T-cell (primary cell): Measurements from ENCODE around the gene SLC30A7. TPM values are rescaled to one million over a fixed set of nuclear protein-coding genes. Genes with fewer than 3 reads are reported as not detected.
"Not testable (repeated sequence)": the region's sequence is repeated elsewhere in the genome, so short reads cannot be mapped to it uniquely, and the experiment has no call there.

Experiments
- ATAC-seq, 4 experiments: fragments of 200-7000 bp in 3 of 4; fragments of 150-1000 bp in 1 of 4; cut with Tn5 transposase; replicated peaks in 1 of 4; 1 replicate in 3 of 4; 2 replicates in 1 of 4; pipeline ENCODE4 v1.10.0; 2021; ENCODE audit warnings: moderate library complexity in 3 of 4, mild to moderate bottlenecking in 2 of 4, moderate number of reproducible peaks in 1 of 4
- CTCF ChIA-PET, 2 donors: fragments of 300-600 bp; sonication (Branson Sonifier 250); formaldehyde crosslinking; loops; one replicate each; lab custom pipeline; 2022; ENCODE audit warnings: antibody characterized with exemption in 2 of 2; lab: Charles Lee
- POLR2A ChIA-PET, 2 donors: fragments of 300-600 bp; sonication (Branson Sonifier 250); formaldehyde crosslinking; loops; one replicate each; lab custom pipeline; 2022; ENCODE audit warnings: antibody characterized with exemption in 2 of 2; lab: Charles Lee
- DNase-seq, 35 experiments: peaks; one replicate each; pipeline versions ENCODE4 v3.0.0 to v3.0.0-alpha.2; 2013 to 2023
- H3K27ac ChIP-seq: one replicate; pipeline ENCODE4 v1.5.1; 2013; ENCODE audit warnings: low read length
- H3K27me3 ChIP-seq, 2 experiments: replicated peaks in 1 of 2; 1 replicate in 1 of 2; 2 replicates in 1 of 2; pipeline versions ENCODE4 v1.6.1 to v1.7.0; 2013; ENCODE audit warnings: low read length in 1 of 2, mixed read lengths in 1 of 2; ENCODE audit not compliant: control insufficient read depth in 2 of 2, insufficient read depth in 2 of 2; ENCODE audit errors: extremely low read depth in 1 of 2
- H3K36me3 ChIP-seq, 2 donors: 1 replicate in 1 of 2; 2 replicates in 1 of 2; pipeline versions ENCODE4 v1.6.1 to v1.7.0; 2013; ENCODE audit warnings: low read length in 1 of 2; ENCODE audit not compliant: control insufficient read depth in 2 of 2, insufficient read depth in 1 of 2; ENCODE audit errors: extremely low read depth in 1 of 2
- H3K4me1 ChIP-seq, 2 experiments: 1 replicate in 1 of 2; 2 replicates in 1 of 2; pipeline versions ENCODE4 v1.6.1 to v1.7.0; 2013; ENCODE audit warnings: low read length in 2 of 2, mixed read lengths in 1 of 2; ENCODE audit not compliant: insufficient read depth in 2 of 2, control insufficient read depth in 1 of 2; ENCODE audit errors: extremely low read depth in 1 of 2
- H3K4me3 ChIP-seq, 2 donors: 1 replicate in 1 of 2; 2 replicates in 1 of 2; pipeline versions ENCODE4 v1.5.1 to v1.7.0; 2013; ENCODE audit warnings: mild to moderate bottlenecking in 2 of 2, low read length in 1 of 2, moderate library complexity in 1 of 2; ENCODE audit not compliant: control insufficient read depth in 1 of 2; ENCODE audit errors: extremely low read depth in 1 of 2
- H3K9me3 ChIP-seq: 2 replicates; pipeline ENCODE4 v1.7.0; 2013
- H3K27ac Mint-ChIP-seq, 2 donors: one replicate each; pipeline ENCODE4 v1.8.0; 2020 to 2021; ENCODE audit warnings: mild to moderate bottlenecking in 2 of 2, mixed read lengths in 2 of 2
- H3K27me3 Mint-ChIP-seq, 2 donors: one replicate each; pipeline ENCODE4 v1.8.0; 2021 to 2022; ENCODE audit warnings: mixed read lengths in 2 of 2
- H3K36me3 Mint-ChIP-seq: one replicate; pipeline ENCODE4 v1.8.0; 2021; ENCODE audit warnings: mixed read lengths
- H3K4me1 Mint-ChIP-seq, 3 donors: one replicate each; pipeline ENCODE4 v1.8.0; 2020 to 2022; ENCODE audit warnings: mixed read lengths in 3 of 3, mild to moderate bottlenecking in 1 of 3
- H3K4me3 Mint-ChIP-seq, 3 donors: one replicate each; pipeline ENCODE4 v1.8.0; 2020 to 2022; ENCODE audit warnings: mild to moderate bottlenecking in 3 of 3, mixed read lengths in 3 of 3, moderate library complexity in 3 of 3
- H3K9me3 Mint-ChIP-seq, 3 donors: one replicate each; pipeline ENCODE4 v1.8.0; 2020 to 2022; ENCODE audit warnings: mixed read lengths in 3 of 3
- WGBS: methylation state at CpG from one replicate; pipeline ENCODE4 v1.1.5; 2013; ENCODE audit warnings: missing lambda C conversion rate; ENCODE audit not compliant: insufficient coverage; 5-methylcytosine and 5-hydroxymethylcytosine counted together
- total RNA-seq, 35 experiments: library from RNA in 6 of 35; stranded (reverse) in 6 of 35; fragments of 120-200 nt in 1 of 35; gene quantifications; one replicate each; pipeline versions ENCODE4 v1.2.1 to v1.2.4 and lab custom pipeline; 2013 to 2026

Gene SLC30A7, protein sequence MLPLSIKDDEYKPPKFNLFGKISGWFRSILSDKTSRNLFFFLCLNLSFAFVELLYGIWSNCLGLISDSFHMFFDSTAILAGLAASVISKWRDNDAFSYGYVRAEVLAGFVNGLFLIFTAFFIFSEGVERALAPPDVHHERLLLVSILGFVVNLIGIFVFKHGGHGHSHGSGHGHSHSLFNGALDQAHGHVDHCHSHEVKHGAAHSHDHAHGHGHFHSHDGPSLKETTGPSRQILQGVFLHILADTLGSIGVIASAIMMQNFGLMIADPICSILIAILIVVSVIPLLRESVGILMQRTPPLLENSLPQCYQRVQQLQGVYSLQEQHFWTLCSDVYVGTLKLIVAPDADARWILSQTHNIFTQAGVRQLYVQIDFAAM
- 10 to 100 TPM; 28.8 to 44.1 (median 36.9) TPM for total RNA-seq
- total RNA-seq (2013): 39.0 TPM
- total RNA-seq (lab: John Stamatoyannopoulos, UW): 45.3 to 296 (median 127) reads per million in 29 experiments

DNA sequence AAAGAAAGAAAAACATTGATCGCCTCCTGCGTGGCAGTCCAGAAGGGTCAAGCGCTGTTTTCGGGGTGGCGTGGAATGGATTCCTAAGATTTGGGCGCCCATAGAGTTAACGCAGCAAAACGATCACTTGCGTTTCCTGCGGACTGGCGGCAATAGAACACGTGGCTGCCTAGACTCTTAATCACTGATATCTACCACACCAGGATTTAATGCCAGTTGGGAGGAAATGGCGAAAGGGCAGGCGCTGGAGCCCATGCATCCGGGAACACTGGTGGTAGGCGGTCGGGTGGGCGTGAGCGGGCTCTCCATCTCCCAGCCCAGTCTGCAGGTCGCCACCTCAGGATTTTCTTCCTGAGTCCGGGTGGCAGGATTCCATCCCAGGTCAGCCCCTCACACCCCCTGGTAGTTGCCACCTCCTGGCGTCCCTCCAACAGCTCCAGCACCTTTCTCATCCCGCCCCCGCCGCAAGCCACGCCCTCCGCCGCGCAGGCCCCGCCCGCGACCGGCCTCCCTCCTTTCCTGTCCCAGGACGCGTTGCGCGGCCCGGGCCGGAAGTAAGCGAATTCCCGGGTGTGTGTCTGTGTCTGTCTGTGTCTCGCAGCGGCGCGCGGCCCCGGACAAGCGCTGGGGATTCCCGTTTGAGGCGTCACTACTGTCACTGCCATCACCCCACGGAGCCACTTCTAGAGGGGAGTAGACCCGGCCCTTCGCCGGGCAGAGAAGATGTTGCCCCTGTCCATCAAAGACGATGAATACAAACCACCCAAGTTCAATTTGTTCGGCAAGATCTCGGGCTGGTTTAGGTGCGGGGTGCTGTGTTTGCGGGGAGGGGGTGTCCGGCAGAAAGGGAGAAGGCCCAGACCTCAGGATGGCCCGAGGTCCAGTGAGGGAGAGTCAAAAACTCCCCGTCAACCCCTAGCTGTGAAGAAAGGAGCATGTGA is at the start of gene SLC30A7:
SLC30A7 (plus strand) TSS at position 551 of the 941 bp plus-strand sequence; CDS start at position 724, 173 bp downstream.
- H3K4me1 Mint-ChIP-seq: peaks cover 47 to 57% (median 55%) of the 10 kb centered on the region in 3 donors
- ChIA-PET POLR2A (interaction anchor here (0.5 to 1.8 kb wide), 14 partner anchors 11 to 543 kb away, joined by 3 to 7 read pairs (median 3); no protein-coding TSS in a partner anchor), CTCF (interaction anchor here (0.6 to 2.1 kb wide), 8 partner anchors 27 to 922 kb away, joined by 3 to 10 read pairs (median 4); no protein-coding TSS in a partner anchor)
- H3K9me3 ChIP-seq: no peaks in the 10 kb centered on the region
- peak within 1 kb of the TSS; percentile 99 for H3K27ac Mint-ChIP-seq
- peak; percentile 91 to 98 (median 95) for DNase-seq
- no peaks in the 10 kb centered on the region for H3K9me3 Mint-ChIP-seq
- H3K27me3 Mint-ChIP-seq: no peaks in the 10 kb centered on the region
- H3K4me3 ChIP-seq: peak within 1 kb of the TSS; percentile 87 to 99
- H3K27ac ChIP-seq: peak within 1 kb of the TSS; percentile 98
- H3K36me3 ChIP-seq: peaks cover 5 to 12% of the 10 kb centered on the region in 2 donors
- whole genome bisulfite sequencing: under 1% methylated on average over 49 of the region's 62 CpGs
- peak within 1 kb of the TSS; percentile 99 to 100 (median 100) for H3K4me3 Mint-ChIP-seq
- peak; percentile 83 to 88 (median 85) for ATAC-seq
- H3K36me3 Mint-ChIP-seq: peaks cover 22% of the 10 kb centered on the region
- H3K27me3 ChIP-seq: no peaks in the 10 kb centered on the region
- H3K4me1 ChIP-seq: peaks cover 5 to 29% of the 10 kb centered on the region in 2 experiments

DNA sequence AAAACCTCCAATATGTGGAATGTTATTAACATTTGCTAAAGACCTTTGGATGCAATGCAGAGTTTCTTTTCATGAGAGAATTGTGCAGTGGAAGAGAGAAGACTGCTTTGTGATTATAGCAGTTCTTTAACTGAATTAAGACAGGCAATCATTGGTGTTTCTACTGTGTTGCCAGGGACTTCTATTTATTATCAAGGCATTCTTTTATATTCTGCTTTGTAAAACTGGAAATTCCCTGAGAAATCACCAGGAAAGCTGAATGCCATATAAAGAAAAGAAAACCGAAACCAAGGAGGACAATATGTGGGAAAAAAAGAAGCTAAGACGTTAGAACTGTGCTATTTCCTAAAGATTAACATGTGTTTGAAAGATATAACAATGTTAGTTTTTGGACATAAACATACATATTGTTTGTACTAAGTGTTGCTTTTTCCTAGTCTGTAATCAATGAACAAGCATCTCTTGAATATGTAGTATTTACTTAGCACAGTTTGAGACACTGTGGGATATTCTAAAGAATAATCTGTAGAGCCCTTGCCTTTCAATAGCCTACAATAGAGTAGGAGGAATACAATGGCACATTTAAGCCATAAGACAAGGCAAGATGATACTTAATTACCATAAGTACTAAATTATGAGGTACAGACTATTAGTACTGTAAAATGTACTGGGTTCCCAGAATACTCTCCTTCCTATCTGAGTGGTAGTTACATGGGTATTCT is 48.4 kb upstream of the SLC30A7 start:
- ChIA-PET POLR2A (no interaction called here), CTCF (no interaction called here)
- Histone ChIP-seq H3K36me3 (no peaks in the 10 kb centered on the region), H3K27ac (no peak overlapping the region), H3K4me1 (no peaks in the 10 kb centered on the region), H3K4me3 (no peak overlapping the region), H3K9me3 (no peaks in the 10 kb centered on the region), H3K27me3 (peaks cover 0 to 12% of the 10 kb centered on the region in 2 experiments)
- Mint-ChIP-seq H3K9me3 (no peaks in the 10 kb centered on the region), H3K4me1 (no peaks in the 10 kb centered on the region), H3K27me3 (peaks cover 24 to 37% of the 10 kb centered on the region in 2 donors), H3K36me3 (no peaks in the 10 kb centered on the region), H3K4me3 (no peak overlapping the region), H3K27ac (no peak overlapping the region)
- DNase-seq: no peak
- WGBS: no CpG with 5 or more reads among the region's 2 CpGs
- no peak for ATAC-seq

DNA sequence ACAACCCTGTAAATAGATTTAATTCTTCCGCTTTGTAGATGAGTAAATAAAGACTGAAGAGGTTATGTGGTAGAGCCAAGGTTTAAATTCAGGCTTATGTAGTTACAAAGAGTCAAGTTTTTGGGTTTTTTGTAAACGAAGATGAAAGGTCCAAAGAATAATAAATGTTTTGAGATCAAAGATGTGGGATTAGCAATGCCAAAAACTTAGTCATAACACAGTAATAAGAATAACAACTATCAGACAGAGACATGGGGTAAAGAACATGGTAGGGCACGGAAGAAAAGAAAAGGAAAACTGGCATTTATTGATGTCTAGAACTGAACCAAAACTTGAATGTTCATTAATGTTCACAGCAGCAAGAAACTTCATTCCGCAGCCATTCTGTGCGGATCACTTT is 44.2 kb upstream of the SLC30A7 start:
- H3K36me3 ChIP-seq: no peaks in the 10 kb centered on the region
- ATAC-seq: no peak
- H3K4me1 ChIP-seq: no peaks in the 10 kb centered on the region
- POLR2A ChIA-PET: interaction anchor here in 1 of 2 donors (0.6 kb wide), 1 partner anchor 531 kb away, joined by 3 read pairs; no protein-coding TSS in a partner anchor
- H3K36me3 Mint-ChIP-seq: no peaks in the 10 kb centered on the region
- H3K27ac Mint-ChIP-seq: no peak overlapping the region
- H3K27me3 Mint-ChIP-seq: peaks cover 19 to 24% of the 10 kb centered on the region in 2 donors
- H3K9me3 ChIP-seq: no peaks in the 10 kb centered on the region
- no peaks in the 10 kb centered on the region for H3K27me3 ChIP-seq
- no peak overlapping the region for H3K4me3 Mint-ChIP-seq
- CTCF ChIA-PET: no interaction called here
- DNase-seq: no peak
- H3K4me3 ChIP-seq: no peak overlapping the region
- H3K9me3 Mint-ChIP-seq: no peaks in the 10 kb centered on the region
- H3K27ac ChIP-seq: no peak overlapping the region
- no peaks in the 10 kb centered on the region for H3K4me1 Mint-ChIP-seq
- WGBS: no CpG with 5 or more reads among the region's 5 CpGs

DNA sequence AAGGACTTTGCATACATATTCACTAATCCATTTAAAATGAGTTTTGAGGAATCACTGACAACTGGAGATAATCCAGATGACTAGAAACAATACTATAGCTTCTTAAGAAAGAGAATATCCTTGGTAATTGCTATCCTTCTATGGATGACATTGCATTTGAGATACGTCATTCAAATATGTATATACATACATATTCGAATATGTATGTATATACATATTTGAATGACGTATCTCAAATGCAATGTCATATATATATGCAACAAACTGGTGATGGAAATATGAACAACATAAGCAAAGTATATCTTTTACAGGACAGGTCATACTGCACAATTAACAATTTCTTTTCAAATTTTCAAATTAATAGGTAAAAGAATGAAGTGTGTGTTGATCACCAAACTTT is 42.9 kb upstream of the SLC30A7 start:
- ATAC-seq (no peak), DNase-seq (no peak)
- CTCF ChIA-PET: no interaction called here
- H3K27ac Mint-ChIP-seq: no peak overlapping the region
- H3K27me3 Mint-ChIP-seq: peaks cover 17 to 23% of the 10 kb centered on the region in 2 donors
- WGBS: no CpG with 5 or more reads among the region's 3 CpGs
- H3K9me3 ChIP-seq: no peaks in the 10 kb centered on the region
- H3K27ac ChIP-seq: no peak overlapping the region
- H3K4me1 Mint-ChIP-seq: no peaks in the 10 kb centered on the region
- no peaks in the 10 kb centered on the region for H3K4me1 ChIP-seq
- H3K9me3 Mint-ChIP-seq: no peaks in the 10 kb centered on the region
- no peaks in the 10 kb centered on the region for H3K27me3 ChIP-seq
- no peak overlapping the region for H3K4me3 ChIP-seq
- POLR2A ChIA-PET: no interaction called here
- H3K36me3 ChIP-seq: no peaks in the 10 kb centered on the region
- H3K36me3 Mint-ChIP-seq: no peaks in the 10 kb centered on the region
- no peak overlapping the region for H3K4me3 Mint-ChIP-seq

DNA sequence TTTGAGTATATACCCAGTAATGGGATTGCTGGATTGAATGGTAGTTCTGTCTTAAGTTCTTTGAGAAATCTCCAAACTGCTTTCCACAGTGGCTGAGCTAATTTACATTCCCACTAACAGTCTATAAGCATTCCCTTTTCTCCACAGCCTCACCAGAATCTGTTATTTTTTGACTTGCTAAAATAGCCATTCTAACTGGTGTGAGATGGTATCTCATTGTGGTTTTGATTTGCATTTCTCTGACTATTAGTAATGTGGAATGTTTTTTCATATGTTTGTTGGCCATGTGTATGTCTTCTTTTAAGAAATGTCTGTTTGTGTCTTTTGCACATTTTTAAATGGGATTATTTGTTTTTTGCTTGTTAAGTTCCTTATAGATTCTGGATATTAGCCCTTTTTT is 40.8 kb upstream of the SLC30A7 start:
- H3K9me3 ChIP-seq, H3K36me3 ChIP-seq, H3K4me1 ChIP-seq, H3K36me3 Mint-ChIP-seq, DNase-seq, POLR2A ChIA-PET, H3K4me3 ChIP-seq, H3K27ac ChIP-seq, H3K27ac Mint-ChIP-seq, ATAC-seq, H3K27me3 ChIP-seq, H3K9me3 Mint-ChIP-seq, H3K4me1 Mint-ChIP-seq, H3K4me3 Mint-ChIP-seq: not testable (repeated sequence)
- CTCF ChIA-PET: interaction anchor here (0.7 kb wide), 2 partner anchors 14 to 655 kb away, joined by 5 to 6 read pairs; no protein-coding TSS in a partner anchor
- peaks cover 5 to 11% of the 10 kb centered on the region in 2 donors for H3K27me3 Mint-ChIP-seq
